Measurements from ENCODE around the gene NBEA. TPM values are rescaled to one million over a fixed set of nuclear protein-coding genes. Genes with fewer than 3 reads are reported as not detected.

NBEA gene
- total RNA-seq, 2 donors from 2014 or later, result 2.1 to 4.3 TPM

- DNase-seq, result no peak
- intact Hi-C loops (cut with DNase I, micrococcal nuclease), result no loop called here
- ATAC-seq, result no peak
These were observed 283.5 kb downstream of the NBEA start for GRCh38 chr13:35225582-35225981.

DNA sequence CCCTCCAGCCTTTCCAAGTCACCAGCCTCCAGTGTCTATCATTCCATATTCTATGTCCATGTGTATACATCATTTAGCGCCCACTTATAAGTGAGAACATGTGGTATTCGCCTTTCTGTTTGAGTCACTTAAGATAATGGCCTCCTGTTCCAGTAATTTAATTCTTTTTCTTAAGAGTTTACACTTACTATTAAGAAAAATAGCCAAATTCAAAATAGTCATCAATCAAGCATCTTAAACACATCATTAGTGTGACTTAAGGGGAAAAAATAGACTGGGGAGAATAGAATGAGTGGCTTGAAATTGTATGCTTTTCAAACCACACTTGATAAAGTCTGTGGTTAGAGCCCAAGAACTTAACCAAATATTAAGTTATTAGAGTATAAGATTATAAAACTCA lies 286.5 kb downstream of the NBEA start:
- no peak for ATAC-seq
- no peak for DNase-seq
- intact Hi-C loops (cut with DNase I, micrococcal nuclease), result no loop called here

- ATAC-seq, result peak; percentile 82
- intact Hi-C loops (cut with DNase I, micrococcal nuclease), result no loop called here
- no peak for DNase-seq
These were observed 289.4 kb downstream of the NBEA start for GRCh38 chr13:35231426-35231825.

- ATAC-seq (no peak), DNase-seq (no peak)
- intact Hi-C loops (cut with DNase I, micrococcal nuclease), result no loop called here
These were observed 296.2 kb downstream of the NBEA start for GRCh38 chr13:35238274-35238673.

DNA sequence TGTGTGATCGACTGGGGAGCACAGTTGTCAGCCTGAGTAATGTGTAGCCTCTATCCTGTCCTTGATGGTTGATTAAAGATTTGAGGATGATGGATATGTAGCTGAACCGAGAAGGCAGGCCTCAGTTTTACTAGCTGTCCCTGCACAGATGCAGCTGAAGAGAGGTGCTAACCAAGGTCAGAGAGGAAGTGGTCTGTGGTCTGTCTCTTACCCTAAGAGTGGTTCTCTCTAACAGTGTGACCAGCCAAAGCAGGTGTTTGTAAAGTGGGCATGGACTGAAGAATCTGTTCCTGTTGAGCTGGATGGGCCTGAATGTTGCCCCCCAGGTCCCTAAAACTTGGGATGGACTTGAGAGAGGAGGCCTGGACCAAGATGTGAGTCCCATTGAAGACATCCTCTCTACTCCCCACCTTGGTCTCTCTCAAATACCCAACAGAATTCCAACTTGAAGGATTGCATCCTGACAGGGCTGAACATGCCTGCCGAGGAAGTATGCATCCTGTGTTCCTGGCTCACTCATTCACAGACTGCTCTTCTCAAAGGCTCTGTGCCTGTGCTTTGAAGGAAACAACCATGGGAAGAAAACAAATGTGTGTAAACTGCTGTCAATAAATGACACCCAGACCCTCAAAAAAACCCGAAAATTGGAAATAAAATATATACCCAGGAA lies 310.6 kb downstream of the NBEA start:
- ATAC-seq (no peak), DNase-seq (no peak)
- intact Hi-C loops (cut with DNase I, micrococcal nuclease), result no loop called here

DNA sequence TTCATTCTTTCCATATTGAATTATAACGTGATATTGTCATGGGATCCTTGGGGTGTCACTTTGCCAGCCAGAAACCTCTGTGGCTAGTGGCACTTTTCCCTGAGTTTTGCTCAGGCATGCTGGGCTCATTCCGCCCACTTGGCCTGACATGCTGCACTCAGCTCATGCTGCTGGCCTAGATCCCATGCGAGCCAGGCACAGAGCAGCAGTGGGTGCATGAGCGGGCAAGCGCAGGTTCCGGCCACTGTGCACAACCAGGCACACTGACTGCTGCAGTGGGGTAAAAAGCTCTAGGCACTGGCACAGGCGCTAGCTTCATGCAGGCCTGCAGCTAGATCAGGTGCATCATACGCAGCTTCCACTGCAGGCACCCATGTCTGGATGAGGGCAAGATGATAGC lies 313.2 kb downstream of the NBEA start:
- DNase-seq (no peak), ATAC-seq (no peak)
- intact Hi-C loops (cut with DNase I, micrococcal nuclease), result no loop called here

DNA sequence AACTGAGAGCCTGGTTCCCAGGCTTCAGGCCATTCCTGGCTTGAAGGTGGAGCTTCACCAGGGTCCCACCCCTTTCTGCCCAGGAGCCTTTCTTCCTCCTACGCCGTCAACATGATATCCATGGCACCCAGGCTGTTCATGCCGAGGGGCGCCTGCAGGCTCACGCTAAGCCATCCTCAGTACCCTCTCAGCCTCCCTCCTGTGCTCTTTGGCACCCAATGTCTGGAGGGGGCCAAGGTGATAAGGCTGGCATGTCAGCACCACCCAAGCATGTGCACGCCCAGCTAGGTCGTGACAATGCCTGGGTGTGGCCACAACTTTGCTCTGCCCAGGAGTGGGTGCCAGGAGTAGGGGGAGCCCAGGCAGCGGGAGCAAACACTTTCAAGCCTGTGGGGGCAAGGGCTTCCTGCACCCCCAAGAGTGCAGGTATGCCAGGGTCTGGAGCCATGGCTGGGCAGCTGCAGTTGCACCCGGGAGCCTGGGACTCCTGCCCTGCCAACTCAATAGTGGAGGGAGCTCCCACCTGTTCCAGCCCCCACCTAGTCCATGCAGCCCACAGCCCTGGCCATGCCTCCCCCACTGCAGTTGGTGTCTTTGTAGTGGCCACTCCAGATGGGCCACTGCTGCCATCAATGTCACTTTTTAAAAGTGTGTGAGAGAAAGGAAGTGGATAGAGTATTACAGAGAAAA lies 314.5 kb downstream of the NBEA start:
- intact Hi-C loops (cut with DNase I, micrococcal nuclease), result no loop called here
- ATAC-seq (no peak), DNase-seq (no peak)

DNA sequence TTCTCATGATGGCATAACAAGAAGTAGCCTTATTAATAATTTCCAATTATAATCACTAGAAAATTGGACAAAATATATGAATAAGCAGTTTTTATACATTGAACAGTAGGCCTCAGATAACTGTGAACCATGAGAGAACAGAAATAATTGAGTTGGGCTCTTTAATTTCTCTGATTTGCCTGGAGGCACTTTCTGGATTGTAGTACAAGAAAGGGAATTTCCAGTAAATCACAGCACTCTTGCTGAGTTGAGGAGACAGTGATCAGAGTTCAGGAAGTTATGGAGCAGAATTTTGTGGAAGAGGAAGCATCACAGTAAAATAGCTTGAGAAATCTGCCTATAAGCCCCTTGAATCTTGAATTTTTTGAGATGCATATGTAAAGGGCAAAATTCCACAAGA lies 318.2 kb downstream of the NBEA start:
- ATAC-seq (no peak), DNase-seq (no peak)
- intact Hi-C loops (cut with DNase I, micrococcal nuclease), result no loop called here

DNA sequence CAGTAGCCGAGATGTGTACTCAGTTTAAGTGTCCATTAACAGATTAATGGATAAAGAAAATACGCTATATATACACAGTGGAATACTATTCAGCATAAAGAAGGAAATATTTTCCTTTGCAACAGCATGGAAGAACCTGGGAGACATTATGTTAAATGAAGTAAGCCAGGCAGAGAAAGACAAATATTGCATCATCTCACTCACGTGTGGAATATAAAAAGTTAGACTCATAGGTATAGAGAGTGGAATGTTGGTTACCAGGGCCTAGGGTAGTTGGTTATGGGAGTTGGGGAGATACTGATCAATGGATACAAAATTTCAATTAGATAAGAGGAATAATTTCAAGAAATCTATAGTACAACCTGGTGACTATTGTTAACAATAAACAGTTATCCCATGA lies 324.3 kb downstream of the NBEA start:
- intact Hi-C loops (cut with DNase I, micrococcal nuclease), result no loop called here
- DNase-seq (no peak), ATAC-seq (no peak)

DNA sequence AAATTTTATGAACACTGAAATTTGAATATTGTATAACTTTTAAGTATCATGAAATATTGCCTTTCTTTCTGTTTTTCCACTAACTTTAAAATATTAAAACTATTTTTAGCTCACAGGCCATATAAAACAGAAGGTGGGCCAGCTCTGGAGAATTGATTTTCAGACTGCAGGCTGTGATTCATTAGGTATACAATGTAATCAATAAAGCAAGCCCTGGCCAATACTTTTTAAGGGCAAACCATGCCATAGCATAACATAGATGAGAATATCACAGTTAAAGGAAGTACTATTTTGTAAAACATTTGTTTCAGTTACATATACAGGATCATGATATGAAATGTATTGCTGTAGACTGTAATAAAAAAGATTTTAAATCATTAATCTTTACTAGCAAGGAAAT lies 336.8 kb downstream of the NBEA start:
- intact Hi-C loops (cut with DNase I, micrococcal nuclease), result no loop called here
- ATAC-seq (no peak), DNase-seq (no peak)

DNA sequence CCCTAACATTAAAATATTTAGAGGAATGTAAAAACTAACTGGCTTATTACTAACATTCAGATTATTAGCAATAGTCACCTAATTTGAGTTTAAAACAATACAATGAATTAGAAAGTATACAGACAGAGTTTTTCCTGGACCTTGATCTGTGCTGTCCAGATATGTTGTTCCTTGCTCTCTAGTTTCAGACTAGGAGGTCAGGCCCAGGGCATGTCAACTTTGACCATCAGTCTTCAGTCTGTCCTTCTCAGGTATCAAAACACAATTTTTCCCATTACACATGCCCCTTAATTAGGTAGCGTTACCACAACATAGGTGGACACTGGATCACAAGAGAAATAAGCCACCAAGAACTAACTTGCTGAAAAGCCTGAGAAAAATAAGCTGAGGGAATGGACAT lies 337.4 kb downstream of the NBEA start:
- intact Hi-C loops (cut with DNase I, micrococcal nuclease), result no loop called here
- DNase-seq (no peak), ATAC-seq (no peak)

- DNase-seq, result no peak
- intact Hi-C loops (cut with DNase I, micrococcal nuclease), result no loop called here
- peak; percentile 82 for ATAC-seq
These were observed 341.8 kb downstream of the NBEA start for GRCh38 chr13:35283856-35284255.

- DNase-seq, result no peak
- intact Hi-C loops (cut with DNase I, micrococcal nuclease), result no loop called here
- ATAC-seq, result no peak
These were observed 343.6 kb downstream of the NBEA start for GRCh38 chr13:35285677-35286076.

- ATAC-seq, result no peak
- intact Hi-C loops (cut with DNase I, micrococcal nuclease), result no loop called here
- no peak for DNase-seq
These were observed 350.3 kb downstream of the NBEA start for GRCh38 chr13:35292329-35292728.

DNA sequence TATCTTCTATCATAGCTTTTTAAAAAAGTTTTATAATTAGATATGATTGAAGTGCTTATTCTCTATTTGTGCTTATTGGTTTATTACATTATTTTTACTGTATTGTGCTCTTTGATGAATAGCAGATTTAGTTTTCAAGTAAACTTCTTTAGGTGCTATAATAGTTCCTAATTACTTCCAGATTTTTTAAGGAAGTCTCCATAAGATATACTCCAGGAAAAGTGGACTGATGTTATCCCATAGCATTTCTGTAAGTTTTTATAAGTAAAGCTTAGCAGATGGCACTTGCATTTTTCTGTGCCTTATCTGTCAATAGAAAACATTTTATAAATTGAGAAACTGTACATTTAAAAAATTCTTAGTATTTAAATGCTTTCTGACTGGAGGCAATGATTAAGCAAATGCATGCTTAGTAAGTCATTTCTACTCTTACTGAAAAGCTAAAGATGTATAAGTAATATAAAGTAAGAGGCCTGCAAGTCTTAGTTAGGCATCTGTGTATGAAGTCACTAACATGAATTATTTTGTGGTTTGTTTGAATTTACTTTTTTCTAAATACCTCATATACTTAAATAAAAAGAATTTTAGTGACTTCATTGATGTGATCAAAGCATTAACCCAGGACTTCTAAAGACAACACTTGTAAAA lies 351.6 kb downstream of the NBEA start:
- DNase-seq, result no peak
- intact Hi-C loops (cut with DNase I, micrococcal nuclease), result no loop called here
- ATAC-seq, result no peak

- no peak for DNase-seq
- ATAC-seq, result no peak
- intact Hi-C loops (cut with DNase I, micrococcal nuclease), result no loop called here
These were observed 367.6 kb downstream of the NBEA start for GRCh38 chr13:35309706-35310105.

DNA sequence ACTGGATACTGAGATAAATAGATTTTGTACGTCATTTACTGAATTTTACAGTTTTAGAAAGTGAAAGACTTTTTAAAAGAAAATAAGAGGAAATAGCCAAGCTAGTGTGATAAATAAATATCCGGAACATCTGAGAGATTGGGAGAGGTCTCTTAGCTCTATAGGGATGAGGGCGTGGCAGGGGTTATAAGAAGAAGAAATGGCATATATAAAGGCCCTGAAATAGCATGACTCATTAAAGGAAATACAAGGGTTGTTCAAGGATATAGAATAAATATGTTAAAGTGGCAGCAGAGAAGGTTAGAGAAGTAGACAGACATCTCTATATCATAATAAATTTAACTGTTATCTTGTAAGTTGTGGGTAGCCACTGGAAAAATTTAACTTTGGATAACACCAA lies 390.1 kb downstream of the NBEA start:
- intact Hi-C loops (cut with DNase I, micrococcal nuclease), result no loop called here
- ATAC-seq, result peak; percentile 97
- peak in 1 of 2 donors; percentile 9 for DNase-seq

GRCh38 chr13:35333157-35333556 lies 391.1 kb downstream of the NBEA start:
- DNase-seq, result no peak
- intact Hi-C loops (cut with DNase I, micrococcal nuclease), result no loop called here
- ATAC-seq, result no peak

DNA sequence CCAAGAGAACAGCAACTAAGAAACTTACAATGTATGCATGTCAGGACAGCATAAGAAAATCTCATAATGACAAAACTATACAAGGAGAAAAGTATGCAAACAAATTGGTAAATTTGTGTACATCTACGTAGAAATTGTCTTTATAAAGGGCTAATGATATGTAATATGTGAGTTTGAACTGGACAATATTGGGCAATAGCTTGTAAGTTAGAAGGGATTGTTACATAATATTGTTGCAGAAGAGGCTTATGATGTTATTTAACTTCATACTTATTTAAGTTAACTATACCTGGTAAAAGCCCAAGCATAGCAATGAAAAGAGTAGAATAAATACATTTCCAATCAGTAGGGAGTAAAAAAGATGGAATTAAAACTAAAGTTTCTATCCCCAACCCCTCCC lies 400.4 kb downstream of the NBEA start:
- intact Hi-C loops (cut with DNase I, micrococcal nuclease), result no loop called here
- DNase-seq (no peak), ATAC-seq (no peak)

GRCh38 chr13:35343417-35343816 lies 401.3 kb downstream of the NBEA start:
- ATAC-seq, result no peak
- DNase-seq, result no peak
- intact Hi-C loops (cut with DNase I, micrococcal nuclease), result no loop called here

Measured in left colon (tissue), 2 donors.